Measurements from ENCODE around the gene SLC25A12.

- no peak for TF ChIP-seq ZNF317 (CRISPR knock-in tag; IDR thresholded peaks at IDR 0.05)
- TF ChIP-seq ZHX1 (CRISPR knock-in tag; IDR thresholded peaks at IDR 0.05; ENCODE audit: low read depth): no peak
Observed at GRCh38 chr2:171874963-171875362, 19.1 kb downstream of the SLC25A12 start.
